ENCODE data around the gene ARL3.
A peak's percentile ranks its signal among the peaks of the same experiment; 100 is the strongest.

- TF ChIP-seq CTCF (IDR thresholded peaks at IDR 0.05; ENCODE audit: insufficient read depth, low read depth, low read length) (peak; percentile 56), EZH2 (IDR thresholded peaks at IDR 0.05; ENCODE audit: insufficient read depth, low read length) (no peak)
These were observed 38.9 kb upstream of the ARL3 start for GRCh38 chr10:102752934-102753664.

Measured in astrocyte (in vitro differentiated cells and primary cell).